ENCODE results near the gene USP19.

USP19 gene

DNA sequence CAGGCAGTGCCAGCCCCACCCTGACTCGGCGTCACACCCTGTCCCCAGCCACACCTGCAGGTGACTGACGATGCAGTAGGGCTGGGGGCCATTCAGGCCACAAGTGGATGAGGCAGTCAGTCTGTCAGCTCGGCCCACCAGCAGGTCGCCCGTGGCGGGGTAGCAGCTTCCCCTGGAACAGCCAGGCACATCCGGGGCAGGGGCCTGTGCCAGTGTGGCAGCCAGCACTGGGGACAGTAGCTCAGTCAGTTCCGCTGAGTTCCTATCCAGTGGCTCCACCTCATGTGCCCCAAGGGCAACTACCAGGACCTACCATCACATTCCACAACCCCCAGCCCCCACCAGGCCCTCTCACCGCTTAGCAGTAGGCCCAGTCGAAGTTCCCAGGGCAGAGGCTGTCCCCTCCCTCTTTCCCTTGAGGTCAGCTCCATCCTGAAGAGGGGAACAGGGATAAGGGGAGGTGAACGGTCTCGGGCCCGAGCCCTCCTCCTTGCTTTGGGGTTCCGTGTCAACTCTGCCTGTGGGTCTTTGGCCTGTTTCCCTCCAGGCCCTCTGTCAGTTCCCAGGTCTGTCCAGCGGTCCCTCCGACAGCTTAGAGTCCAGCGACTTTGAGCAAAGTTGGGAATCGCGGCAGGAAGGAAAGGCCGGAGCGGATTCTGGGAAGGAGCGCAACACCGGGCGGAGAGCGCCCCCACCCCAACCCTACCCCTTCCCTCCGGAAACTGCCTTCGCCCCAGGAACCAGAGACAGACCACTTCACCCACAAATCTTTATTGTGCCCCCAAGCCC is 12.0 kb upstream of the USP19 start, which contains the start of gene LAMB2:
LAMB2 (minus strand) TSS at position 614 of the 789 bp plus-strand sequence; CDS start at position 431, 183 bp downstream.
- DNase-seq, result no peak

DNA sequence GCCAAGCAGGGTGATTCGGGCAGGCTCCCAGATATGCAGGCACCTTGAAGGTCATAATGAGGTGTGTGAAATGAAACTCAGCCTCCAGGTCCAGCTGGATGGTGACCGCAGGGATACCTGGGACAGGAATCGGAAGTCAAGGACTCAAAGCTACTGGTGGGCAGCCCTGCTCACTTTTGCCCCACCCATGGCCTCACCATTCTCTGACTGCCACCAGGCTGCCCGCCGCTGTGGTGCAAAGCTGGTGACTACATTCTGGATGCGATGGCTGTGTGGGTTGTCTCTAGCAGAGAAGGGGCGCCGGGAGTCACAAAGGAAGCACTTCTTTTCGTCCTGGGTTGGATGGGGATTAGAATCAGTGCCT is 11.4 kb upstream of the USP19 start:
- no peak for DNase-seq

DNA sequence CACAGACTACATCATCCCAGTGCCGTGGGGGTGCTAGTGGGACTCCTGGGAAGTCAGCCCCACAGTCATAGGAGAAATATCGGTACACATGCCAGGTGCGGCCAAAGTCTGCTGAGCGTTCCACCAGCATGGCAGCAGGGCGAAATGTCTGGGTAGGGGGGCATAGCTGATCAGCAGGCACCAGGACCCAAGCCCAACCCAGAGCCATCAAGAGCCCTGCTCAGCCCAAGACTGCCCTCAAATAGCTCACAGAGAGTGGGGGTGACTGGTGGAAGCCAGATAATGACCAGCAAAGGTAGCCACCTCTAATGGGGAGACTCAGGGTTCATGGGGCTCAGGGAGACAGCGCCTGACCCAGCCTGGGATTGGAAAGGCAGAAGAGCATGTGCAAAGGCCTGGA is 11.0 kb upstream of the USP19 start:
- DNase-seq, result no peak

DNA sequence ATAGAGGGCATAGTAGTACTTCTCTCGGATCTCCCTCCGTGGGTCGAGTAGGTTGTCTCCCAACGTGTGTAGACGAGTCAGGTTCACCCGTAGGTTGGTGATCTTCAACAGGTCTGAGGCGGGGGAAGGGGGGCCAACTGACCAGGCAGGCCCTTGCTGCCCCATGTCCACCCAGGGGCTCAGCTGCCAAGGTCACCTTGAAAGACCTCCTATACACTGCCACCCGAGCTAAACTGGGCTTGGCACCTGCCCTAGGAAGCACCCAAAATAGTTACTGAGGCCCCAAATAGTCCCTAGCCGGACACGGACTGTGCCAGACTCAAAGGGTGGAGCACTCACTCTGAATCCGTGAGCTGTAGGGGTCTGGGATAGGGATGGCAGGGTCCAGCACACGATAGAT is 10.4 kb upstream of the USP19 start:
- no peak for DNase-seq

DNA sequence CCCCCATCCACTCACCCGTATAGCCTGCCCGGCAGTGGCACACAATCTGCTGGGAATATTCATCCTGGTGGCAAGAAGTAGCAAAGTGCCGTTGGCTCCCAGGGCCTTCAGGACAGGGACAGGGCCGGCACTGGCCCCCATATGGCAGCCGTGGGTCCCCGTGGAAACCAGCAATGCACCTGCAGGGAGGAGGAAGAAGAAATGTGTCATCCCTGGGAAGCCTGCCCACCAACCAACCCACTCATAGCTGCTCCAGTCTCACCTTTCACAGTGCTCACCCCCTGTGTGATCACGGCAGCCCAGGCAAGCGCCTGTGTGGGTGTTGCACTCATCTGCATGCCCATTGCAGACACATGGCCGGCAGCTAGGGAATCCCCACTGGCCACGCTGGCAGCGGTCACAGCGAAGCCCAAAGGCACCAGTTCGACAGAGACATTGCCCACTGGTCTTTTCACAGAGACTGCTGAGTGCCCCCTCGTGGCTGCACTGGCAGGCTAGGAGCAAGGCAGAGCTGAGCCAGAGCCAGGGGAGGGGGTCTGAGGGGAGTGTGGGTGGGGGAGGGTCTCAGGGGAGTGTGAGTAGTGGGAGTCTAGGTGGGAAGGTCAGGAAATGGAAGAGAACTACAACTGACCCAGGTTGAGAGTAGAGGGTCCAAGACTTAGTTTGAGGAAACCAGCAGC is 4.5 kb upstream of the USP19 start:
- no peak for DNase-seq

DNA sequence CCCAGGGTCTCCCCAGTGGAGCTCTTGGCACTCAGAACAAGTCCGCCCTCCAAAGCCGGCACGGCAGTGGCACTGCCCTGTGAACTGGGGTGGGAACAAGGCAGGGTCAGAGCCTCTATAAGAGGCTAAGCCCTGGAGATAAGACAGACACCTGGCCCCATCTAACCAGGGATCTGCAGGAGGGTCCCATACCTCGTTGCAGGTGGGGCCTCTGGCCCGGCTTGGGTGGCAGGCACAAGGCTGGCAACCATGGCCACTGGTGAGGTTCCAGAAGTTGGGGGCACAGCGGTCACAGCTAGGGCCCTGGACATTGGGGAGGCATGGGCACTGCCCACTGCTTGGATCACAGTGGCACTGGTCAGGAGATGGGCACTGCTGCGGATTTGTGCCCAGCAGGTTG is 3.6 kb upstream of the USP19 start:
- DNase-seq, result no peak

DNA sequence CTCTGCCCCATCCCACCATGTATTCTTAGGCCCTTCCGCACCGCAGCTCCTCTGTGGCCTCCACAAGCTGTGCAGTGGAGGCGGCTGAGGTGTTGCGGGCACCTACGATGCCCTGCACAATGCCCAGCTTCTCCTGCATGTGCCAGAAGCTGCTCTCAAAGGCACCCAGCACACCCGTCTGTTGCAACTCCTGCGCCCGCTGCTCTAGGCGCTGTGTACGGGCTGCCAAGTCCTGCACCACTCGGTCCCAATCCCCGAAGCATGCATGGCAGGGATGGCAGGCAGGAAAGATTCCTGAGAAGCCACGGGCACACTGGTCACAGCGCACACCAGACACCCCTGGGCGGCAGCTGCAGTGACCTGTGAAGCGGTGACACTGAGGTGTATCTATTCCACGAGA is 3.1 kb upstream of the USP19 start:
- no peak for DNase-seq

DNA sequence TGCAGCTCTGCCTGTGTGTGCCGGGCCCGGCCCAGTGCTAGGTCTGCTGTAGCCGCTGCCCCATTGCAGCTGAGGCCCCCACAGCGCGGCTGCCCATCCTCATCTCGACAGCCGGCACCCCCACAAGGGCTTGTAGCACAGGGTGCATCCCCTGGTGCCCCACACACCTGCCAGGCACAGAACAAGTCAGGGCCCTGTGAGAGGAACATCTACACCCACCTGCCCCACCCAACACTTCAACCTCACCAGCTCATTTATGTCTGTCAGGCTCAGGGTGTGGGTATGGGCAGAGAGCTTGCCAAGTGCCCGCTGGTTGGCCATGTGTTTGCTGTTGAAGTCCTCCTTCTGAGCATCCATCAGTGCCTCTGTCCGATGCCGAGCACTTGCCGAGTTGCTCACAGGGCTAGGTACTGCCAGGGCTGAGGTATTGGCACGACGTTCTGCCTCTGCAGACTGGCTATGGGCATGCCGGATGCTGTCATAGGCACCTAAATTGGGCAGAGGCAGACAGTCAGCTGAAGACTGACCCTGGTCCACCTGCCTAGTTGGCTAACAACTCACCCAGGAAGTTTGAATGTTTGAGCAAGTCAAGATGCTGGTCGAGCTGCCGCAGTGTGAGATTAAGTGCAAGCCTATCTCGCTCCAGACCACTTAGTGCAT is 2.4 kb upstream of the USP19 start:
- no peak for DNase-seq

DNA sequence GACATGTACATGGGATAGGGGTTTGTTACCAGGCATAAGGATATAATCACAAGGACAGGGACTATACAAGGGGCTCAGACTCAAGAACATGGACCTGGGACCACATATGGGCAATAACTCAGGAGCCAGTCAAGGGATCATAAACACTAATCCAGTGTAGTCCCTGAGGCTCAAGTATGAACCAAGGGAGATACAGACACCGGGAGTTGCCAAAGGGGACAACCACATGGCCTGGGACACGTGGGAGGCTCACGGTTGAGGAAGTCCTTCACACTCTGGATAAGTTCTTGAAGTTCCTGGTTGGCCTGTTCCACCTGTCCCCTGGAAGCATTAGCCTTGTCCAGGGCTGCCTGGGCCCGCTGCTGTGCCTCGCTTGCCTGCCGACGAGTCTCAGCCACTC is 1.8 kb upstream of the USP19 start:
- no peak for DNase-seq

DNA sequence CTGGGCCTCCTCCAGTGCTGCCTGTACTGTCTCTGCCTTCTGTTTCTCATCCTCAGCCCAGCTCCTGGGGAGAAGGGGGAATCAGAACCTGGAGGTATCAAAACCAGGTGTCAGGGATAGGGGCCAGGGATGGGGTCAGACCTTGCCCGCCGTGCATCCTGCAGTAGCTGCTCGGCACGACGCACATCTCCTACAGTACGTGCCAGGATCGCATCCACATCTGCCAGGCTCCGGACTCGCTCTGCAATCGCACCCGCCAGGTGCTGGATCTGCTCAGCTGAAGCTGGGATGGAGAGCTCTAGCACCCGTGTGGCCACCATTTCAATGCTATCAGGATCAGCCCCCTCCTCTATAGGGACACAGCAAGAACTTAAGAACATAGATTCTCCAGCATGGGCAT is 1.4 kb upstream of the USP19 start:
- DNase-seq, result no peak

DNA sequence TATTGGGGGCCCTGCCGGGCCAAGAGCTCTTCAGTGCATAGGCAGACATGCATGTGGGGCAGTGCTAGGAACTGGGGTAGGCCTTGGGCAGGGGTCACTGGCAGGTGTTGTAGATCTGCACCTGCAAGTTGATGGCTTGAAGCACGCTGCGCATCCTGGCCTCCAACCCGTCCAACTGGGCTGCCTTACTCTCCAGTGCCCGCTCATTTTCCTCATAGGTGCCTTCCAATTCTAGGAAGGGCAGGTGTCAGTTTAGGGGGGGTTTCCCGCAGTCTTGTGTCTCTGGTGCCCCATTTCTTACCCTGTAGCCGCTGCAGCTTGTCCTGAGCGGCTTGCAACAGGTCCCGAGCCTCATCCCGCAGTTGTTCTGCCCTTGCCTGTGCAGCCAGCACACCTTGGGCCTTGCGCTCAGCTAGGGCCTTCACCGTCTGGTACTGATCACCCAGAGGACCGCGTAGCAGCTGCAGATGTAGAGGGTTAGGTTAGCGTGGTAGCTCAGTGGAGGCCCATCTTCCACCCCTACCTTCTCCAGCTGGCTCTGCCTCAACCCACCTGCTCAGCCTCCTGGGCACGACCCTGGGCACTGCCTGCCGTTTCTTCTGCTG is 611 bp upstream of the USP19 start:
- DNase-seq, result peak in 1 of 2 experiments; percentile 10

DNA sequence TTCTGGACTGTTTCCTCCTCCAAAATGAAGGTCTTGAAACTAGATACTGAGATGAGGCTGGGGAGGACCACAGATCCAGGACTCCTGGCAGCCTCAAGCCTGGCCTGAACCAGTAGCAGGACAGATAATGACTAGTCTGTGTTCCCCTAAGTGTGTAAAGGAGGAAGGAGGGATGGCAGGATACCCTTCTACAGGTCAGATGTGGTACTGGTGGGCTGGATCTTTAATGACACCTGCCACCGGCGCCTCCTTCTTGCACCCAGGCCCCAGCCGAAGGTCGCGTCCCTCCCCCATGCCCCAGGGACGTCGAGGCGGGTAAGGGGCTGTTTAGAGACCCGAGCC is 556 bp downstream of the USP19 start:
- DNase-seq, result no peak

DNA sequence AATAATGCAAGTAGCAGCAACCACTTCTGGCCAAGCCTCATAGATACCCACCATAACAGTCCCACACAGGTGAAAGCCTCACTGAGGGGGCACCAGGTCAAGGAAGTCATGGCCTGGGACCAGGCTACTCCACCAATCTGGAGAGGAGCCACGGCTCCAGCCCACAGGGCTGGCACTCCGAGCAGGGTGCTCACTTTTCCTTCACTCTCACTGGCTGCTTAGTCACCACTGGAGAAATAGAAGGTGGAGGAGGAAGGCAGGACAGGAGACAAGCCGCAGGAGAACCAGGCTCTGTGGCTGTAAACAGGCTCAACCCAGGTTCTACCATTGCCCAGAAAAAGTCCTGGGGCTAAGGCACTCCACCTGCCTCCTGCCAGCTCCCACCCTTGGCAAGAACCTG is 1.2 kb downstream of the USP19 start:
- DNase-seq, result no peak

DNA sequence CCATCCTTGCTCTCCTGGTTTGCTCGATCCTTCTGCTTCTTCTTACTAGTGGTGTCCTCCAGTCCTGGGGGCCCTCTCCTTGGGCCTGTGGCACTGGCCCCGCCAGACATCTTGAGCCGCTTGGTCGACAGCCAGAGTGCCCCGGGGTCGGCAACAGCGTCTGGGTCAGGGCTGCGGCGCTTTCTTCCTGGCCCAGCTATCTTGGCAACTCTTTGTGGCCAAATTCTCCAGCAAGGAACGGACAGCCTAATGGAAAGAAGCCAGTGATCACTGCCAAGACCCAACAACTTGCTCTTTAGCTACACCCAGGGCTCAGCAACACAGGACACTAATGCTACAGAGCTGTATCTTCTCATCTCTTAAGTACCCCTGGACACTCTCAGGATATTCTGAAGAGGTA is 1.6 kb downstream of the USP19 start:
- DNase-seq, result no peak

DNA sequence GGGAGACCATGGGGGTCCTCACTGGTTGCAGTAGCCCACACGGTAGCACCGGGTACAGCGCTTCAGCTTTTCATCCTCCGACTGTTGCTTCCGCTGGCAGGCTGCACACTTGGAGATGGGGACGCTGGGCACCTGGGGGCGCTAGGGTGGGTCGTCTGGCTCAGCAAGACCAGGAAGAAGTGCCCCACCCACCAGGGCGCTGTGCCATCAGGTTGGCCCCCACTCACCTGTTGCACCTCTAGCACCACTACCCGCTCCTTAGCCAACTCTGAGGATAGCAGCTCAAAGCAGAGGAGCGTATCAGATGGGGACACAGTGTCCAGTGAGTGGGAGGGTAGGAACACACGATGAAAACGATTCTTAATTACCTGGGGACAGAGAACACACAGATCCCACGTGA is 8.4 kb downstream of the USP19 start:
- DNase-seq, result no peak

DNA sequence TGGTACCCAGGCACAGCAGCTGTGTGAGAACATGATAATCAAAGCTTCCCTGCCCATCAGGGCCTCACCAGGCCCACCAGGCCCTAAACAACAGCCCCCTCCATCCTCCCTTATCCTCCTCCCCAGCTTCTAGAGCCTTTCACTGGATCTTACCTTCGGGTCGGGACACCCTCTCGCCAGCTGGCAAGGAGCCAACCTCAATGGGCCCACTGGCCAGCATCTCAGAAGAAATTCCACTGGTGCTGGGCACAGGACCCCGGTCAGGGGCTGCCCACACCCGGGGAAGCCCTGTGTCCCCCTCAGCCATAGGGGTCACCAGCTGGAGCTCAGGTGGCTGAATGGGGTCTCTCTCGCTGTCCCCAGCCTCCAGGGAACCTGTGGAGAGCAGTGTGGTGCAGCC is 9.3 kb downstream of the USP19 start:
- no peak for DNase-seq

DNA sequence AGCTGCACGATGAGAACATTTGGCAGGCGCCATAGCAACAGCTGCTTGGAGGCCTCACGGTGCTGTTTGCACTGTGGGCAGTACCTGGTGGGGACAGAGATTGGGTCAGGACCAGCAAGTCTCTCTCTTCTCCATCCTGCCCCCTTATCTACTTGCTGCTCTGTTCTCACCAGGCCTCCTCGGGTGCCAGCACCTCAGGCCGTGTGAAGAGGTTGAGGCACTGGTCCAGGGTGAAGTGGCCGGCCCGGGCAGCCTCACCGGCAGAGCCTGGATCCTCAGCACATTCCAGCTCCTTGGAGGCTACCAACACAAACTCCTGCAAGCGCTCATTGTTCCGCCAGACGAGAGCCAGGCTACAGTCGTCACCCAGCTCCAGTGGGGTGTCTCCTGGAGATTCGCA is 9.8 kb downstream of the USP19 start:
- DNase-seq, result no peak

DNA sequence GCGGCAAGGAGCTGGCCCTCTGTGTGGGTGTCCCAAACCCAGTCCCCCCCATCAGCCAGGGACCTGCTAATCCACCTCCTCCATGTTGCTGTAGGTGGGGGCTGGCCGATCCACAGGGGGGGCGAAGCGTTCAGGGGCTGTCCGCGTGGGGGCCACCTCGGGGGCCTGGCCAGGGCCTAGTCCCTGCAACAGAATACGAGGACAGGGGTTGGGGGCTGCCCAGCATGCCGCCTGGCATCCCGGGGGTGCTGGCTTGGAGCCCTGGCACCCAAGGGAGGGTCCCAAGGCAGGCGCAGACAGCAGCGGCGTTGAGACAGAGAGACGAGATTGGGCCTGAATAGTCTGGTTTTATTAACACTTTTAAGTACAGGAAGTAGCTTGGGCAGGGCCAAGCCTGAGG is 12.3 kb downstream of the USP19 start:
- no peak for DNase-seq

DNA sequence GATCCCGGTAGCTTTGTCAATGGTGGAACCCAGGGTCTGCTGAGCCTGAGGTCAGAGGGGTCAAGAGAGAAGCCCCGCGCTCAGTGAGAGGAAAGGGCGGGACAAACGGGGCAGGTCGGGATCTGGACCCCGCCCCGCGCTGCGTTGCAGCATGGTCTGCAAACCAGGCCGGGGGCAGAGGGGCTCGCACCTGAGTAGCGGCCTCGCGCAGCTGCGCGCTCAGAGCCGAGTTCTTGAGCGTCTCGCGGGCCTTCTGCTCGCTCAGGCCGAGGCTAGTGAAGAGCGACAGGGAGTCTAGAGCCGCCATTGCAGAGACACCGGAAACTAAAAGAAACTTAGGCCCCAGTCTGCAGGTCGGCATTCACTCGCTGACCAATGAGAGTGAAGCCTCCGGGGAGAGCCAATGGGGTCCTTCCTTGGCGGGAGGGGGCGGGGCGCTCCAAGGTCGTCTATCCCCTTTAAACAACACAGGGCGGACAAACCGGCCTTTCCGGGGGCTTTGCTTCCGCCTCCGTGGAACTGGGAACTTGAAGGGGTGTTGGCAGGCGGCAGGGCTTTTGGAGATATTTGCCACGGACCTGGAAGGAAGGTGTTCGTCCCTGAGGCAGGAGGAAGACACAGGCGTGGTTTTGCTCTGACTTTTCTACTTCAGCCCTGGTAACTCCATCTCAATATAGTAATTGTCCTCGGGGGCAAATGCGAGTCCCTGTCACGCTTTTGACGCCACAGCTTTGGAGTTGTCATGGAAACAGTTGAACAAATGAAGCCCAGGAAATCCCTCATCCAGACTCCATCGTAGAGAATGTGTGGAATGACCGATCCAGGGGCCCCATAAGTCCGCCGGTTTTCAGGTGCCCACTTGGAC is 16.0 kb downstream of the USP19 start, which contains the start of gene QARS1:
QARS1 (minus strand) TSS at position 331 of the 865 bp plus-strand sequence; CDS start at position 307, 24 bp downstream.
- DNase-seq, result peak; percentile 90 to 92

DNA sequence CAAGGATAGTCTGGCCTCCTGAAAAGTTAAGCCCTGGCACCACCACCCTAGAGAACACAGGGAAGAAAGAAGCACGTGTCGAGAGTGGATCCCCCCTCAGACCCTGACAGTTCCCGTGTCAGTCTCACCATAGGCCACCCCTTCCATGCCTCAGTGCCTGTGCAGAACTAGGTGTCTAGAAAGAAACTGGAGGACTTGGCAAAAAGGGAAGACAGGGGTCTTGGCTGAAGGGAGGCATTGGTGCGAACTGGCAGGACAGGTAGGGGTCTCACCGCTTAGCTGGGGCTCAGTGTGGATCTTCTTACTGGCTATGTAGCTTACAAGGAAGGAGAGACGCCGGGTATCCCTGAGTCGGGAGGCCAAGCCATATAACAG is 16.6 kb downstream of the USP19 start:
- DNase-seq, result no peak

DNA sequence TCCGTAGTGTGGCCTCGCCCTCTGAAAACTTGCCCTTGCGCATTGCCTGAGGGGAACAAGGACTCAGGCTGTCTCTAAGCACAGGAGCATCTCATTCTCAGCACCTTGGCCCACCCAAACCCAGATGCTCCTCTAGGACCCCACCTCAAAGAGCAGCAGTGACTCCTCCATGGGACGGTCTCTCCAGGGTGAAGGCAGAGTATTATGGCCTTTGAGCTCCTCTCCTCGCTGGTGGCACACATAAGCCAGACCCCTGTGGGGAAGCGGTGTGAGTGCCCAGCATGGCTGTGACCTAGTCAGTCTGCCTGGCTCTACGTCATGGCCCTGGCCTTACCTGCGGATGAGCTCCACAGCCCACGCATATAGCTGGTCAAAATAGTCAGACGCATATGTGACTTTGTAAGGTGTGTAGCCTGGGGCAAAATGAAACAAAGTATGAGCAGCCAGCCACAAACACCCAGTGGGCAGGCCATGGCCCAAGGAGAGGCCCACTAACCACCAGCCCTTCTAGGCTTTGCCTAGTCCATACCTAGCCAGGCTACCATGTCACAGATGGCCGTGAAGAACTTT is 20.5 kb downstream of the USP19 start:
- no peak for DNase-seq

DNA sequence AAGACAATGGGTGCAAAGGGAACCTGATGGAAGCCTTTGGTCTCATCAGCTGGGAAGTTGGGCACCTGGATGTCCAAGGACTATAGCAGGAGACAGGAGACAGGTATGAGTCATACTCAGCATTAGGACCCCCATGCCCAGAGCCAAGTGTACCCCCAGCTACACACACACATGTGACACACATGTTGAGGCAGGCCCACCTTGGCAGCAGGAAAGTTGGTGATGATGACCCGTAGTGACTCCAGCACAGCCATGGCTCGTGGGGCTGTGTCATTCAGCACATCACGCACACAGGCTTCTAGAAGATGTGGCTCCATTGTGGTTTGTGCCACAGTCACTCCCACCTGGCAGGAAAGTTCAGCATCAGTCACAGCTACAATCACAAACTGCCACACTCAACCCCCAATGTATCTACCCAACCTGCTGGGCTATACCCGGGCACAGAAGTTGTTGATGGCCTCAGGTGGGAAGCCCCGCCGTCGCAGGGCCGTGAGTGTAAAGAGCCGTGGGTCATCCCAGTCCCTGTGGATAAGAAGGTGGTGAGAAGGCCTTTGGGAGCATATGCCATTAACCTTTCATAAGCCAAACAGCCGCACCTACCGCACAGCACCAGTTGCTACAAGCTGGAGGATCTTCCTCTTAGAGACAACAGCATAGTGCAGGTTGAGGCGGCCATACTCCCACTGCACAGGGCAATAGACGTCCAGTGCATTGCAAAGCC is 21.6 kb downstream of the USP19 start:
- DNase-seq, result no peak

Measured in activated CD4-positive, alpha-beta T cell treated with anti-CD3 and anti-CD28 coated beads, Interleukin-2, amount 50 U/mL, for 48 hours (primary cell).